GM12865 (cell line): Measurements from ENCODE around the gene RASL10B.

Experiments used
- DNase-seq: peaks from one replicate; pipeline ENCODE4 v3.0.0; 2010; ENCODE audit warnings: low read depth
- H3K4me3 ChIP-seq: 2 replicates; pipeline ENCODE4 v1.5.1; 2011; ENCODE audit warnings: mild to moderate bottlenecking, low read depth, low read length, control low read depth
- TF ChIP-seq, protein P1 (sequence below): IDR thresholded peaks from 2 replicates; pipeline ENCODE4 v1.5.1; 2011; ENCODE audit warnings: low read length, control low read depth, low read depth, inconsistent platforms; ENCODE audit not compliant: insufficient read depth; ENCODE audit errors: missing control alignments

RASL10B gene

DNA sequence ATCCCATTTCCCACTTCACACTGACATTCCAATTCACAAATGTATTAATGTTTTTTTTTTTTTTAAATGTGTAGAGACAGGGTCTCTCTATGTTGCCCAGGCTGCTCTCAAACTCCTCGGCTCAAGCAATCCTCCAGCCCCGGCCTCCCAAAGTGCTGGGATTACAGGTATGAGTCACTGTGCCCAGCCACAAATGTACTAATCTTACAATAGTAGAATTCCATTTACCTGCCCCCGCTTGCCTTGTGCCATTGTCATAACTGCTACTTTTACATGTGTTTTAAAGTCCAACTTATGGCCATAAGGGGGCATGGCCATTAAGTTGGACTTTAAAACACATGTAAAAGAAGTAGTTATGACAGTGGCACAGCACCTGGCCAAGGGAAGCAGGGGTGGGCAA lies 59.4 kb downstream of the RASL10B start:
- TF ChIP-seq, protein P1, sequence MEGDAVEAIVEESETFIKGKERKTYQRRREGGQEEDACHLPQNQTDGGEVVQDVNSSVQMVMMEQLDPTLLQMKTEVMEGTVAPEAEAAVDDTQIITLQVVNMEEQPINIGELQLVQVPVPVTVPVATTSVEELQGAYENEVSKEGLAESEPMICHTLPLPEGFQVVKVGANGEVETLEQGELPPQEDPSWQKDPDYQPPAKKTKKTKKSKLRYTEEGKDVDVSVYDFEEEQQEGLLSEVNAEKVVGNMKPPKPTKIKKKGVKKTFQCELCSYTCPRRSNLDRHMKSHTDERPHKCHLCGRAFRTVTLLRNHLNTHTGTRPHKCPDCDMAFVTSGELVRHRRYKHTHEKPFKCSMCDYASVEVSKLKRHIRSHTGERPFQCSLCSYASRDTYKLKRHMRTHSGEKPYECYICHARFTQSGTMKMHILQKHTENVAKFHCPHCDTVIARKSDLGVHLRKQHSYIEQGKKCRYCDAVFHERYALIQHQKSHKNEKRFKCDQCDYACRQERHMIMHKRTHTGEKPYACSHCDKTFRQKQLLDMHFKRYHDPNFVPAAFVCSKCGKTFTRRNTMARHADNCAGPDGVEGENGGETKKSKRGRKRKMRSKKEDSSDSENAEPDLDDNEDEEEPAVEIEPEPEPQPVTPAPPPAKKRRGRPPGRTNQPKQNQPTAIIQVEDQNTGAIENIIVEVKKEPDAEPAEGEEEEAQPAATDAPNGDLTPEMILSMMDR = no peak
- no peak for DNase-seq
- H3K4me3 ChIP-seq = no peak overlapping the region

DNA sequence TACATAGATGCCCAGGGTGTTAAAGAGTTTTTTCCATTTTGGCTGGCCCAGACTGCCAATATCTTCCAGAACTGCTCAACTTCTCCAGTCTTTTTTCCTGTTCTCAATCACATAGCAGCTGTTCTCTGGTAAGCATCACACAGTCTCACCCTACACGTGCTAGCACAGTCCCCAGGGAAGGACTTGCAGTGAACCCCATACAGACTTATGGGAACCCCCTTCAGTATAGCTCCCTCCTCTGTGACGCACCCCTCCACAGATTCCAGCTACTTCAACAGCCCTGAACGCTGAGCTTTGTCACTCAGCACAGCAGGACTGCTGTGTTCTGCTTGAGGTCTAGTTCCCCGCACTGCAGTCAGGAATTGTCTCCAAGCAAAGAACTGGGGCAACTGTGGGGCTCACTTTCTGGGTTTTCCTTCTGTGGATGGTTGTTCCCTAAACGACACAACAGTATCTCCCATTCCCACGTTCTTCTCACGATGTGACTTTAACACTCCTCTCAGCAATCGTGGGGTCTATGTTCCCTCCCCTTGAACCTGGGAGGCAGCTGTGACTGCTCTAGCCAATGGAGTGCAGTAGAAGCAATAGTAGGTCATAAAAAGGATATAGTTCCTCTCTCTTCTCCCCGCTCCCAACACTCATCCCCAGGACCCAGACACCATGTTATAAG lies 60.4 kb downstream of the RASL10B start:
- DNase-seq = no peak
- TF ChIP-seq, protein P1 = no peak
- H3K4me3 ChIP-seq = no peak overlapping the region
